Osteocyte (in vitro differentiated cells): ENCODE data around the gene LTB4R2. TPM values are rescaled to one million over a fixed set of nuclear protein-coding genes. Genes with fewer than 3 reads are reported as not detected.

Experiments
- DNase-seq: peaks from one replicate; pipeline ENCODE4 v3.0.0; 2021; ENCODE audit warnings: mixed read lengths; ENCODE audit not compliant: unreplicated experiment; ENCODE audit errors: extremely low spot score
- H3K27ac Mint-ChIP-seq: one replicate; pipeline ENCODE4 v1.8.0; 2021; ENCODE audit warnings: mild to moderate bottlenecking, mixed read lengths; ENCODE audit not compliant: unreplicated experiment
- H3K27me3 Mint-ChIP-seq: one replicate; pipeline ENCODE4 v1.8.0; 2021; ENCODE audit warnings: mixed read lengths; ENCODE audit not compliant: unreplicated experiment
- H3K36me3 Mint-ChIP-seq: one replicate; pipeline ENCODE4 v1.8.0; 2021; ENCODE audit warnings: mixed read lengths; ENCODE audit not compliant: unreplicated experiment
- H3K4me1 Mint-ChIP-seq: one replicate; pipeline ENCODE4 v1.8.0; 2021; ENCODE audit warnings: mixed read lengths; ENCODE audit not compliant: unreplicated experiment
- H3K4me3 Mint-ChIP-seq: one replicate; pipeline ENCODE4 v1.8.0; 2021; ENCODE audit warnings: mild to moderate bottlenecking, moderate library complexity, mixed read lengths; ENCODE audit not compliant: unreplicated experiment
- H3K9me3 Mint-ChIP-seq: one replicate; pipeline ENCODE4 v1.8.0; 2021; ENCODE audit warnings: mixed read lengths; ENCODE audit not compliant: unreplicated experiment
- total RNA-seq: library from RNA; stranded (reverse); gene quantifications from 2 replicates; pipeline ENCODE4 v1.2.1, GENCODE V29; 2021
- TF ChIP-seq, protein P1 (sequence below): fragments of 200-600 bp; sonication (generic); IDR thresholded peaks from 2 replicates; pipeline ENCODE4 v1.5.0; 2021; ENCODE audit warnings: antibody characterized with exemption, mild to moderate bottlenecking, moderate library complexity

Gene LTB4R2
- total RNA-seq, 1 donor from 2014 or later: 14.9 TPM

DNA sequence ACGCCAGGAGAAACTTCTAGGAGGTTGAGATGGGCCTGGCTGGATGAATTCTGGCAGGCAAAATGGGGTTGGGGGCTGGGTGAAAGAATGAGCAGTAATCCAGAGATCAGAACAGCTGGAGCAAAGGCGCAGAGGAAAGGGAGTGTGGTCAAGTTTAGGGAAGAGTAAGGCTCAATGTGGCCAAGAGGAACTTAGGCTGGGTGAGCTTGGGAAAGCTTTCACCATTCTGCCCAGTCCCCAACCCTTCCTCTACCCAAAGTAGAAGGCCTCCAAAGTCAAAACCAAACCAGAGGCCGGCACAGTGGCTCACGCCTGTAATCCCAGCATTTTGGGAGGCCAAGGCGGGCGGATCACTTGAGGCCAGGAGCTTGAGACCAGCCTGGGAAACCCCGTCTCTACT lies 28.3 kb upstream of the LTB4R2 start:
- no peak overlapping the region for H3K27ac Mint-ChIP-seq
- H3K27me3 Mint-ChIP-seq: no peaks in the 10 kb centered on the region

DNA sequence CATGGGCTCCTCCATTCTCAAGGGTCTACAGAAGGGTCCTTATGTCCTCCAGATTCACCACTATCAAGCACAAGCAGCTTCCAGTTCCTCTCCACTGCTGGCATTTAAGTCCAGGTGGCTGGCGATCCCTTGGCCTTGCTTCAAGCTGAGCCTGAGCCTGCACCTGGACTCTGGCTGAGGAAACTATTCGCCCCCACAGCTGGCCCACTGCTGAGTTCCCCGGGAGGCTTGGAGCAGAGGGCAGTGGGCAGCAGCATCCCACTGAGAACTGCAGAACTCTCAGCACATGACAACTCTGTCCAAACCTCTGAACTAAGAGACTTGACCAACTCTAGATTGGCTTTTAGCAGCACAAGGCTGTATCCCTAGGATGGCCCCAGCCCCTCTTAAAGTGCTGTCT lies 27.2 kb upstream of the LTB4R2 start:
- no peak overlapping the region for H3K27ac Mint-ChIP-seq

More for the DNA sequence above, 28.3 kb upstream of the LTB4R2 start:
- no peaks in the 10 kb centered on the region for H3K9me3 Mint-ChIP-seq
- H3K4me3 Mint-ChIP-seq: no peak overlapping the region
- H3K36me3 Mint-ChIP-seq: no peaks in the 10 kb centered on the region
- H3K4me1 Mint-ChIP-seq: peaks cover 5% of the 10 kb centered on the region
- DNase-seq: no peak
- TF ChIP-seq, protein P1, sequence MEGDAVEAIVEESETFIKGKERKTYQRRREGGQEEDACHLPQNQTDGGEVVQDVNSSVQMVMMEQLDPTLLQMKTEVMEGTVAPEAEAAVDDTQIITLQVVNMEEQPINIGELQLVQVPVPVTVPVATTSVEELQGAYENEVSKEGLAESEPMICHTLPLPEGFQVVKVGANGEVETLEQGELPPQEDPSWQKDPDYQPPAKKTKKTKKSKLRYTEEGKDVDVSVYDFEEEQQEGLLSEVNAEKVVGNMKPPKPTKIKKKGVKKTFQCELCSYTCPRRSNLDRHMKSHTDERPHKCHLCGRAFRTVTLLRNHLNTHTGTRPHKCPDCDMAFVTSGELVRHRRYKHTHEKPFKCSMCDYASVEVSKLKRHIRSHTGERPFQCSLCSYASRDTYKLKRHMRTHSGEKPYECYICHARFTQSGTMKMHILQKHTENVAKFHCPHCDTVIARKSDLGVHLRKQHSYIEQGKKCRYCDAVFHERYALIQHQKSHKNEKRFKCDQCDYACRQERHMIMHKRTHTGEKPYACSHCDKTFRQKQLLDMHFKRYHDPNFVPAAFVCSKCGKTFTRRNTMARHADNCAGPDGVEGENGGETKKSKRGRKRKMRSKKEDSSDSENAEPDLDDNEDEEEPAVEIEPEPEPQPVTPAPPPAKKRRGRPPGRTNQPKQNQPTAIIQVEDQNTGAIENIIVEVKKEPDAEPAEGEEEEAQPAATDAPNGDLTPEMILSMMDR: no peak

GRCh38 chr14:24283796-24284460 lies 26.0 kb upstream of the LTB4R2 start:
- no peak for DNase-seq
- Mint-ChIP-seq H3K27ac (no peak overlapping the region), H3K4me1 (peaks cover 5% of the 10 kb centered on the region), H3K27me3 (no peaks in the 10 kb centered on the region), H3K36me3 (no peaks in the 10 kb centered on the region), H3K4me3 (no peak overlapping the region), H3K9me3 (no peaks in the 10 kb centered on the region)
- TF ChIP-seq, protein P1: no peak

More for the DNA sequence above, 27.2 kb upstream of the LTB4R2 start:
- Mint-ChIP-seq H3K36me3 (no peaks in the 10 kb centered on the region), H3K4me1 (peaks cover 5% of the 10 kb centered on the region), H3K4me3 (no peak overlapping the region), H3K27me3 (no peaks in the 10 kb centered on the region), H3K9me3 (no peaks in the 10 kb centered on the region)
- TF ChIP-seq, protein P1: no peak
- no peak for DNase-seq

GRCh38 chr14:24284501-24285035 lies 25.4 kb upstream of the LTB4R2 start:
- no peak for DNase-seq
- Mint-ChIP-seq H3K4me3 (no peak overlapping the region), H3K27ac (no peak overlapping the region), H3K36me3 (no peaks in the 10 kb centered on the region), H3K4me1 (peaks cover 5% of the 10 kb centered on the region), H3K9me3 (no peaks in the 10 kb centered on the region), H3K27me3 (no peaks in the 10 kb centered on the region)
- TF ChIP-seq, protein P1: no peak

GRCh38 chr14:24285351-24285750 lies 24.6 kb upstream of the LTB4R2 start:
- Mint-ChIP-seq H3K4me1 (peaks cover 5% of the 10 kb centered on the region), H3K36me3 (peaks cover 1% of the 10 kb centered on the region), H3K9me3 (no peaks in the 10 kb centered on the region), H3K4me3 (no peak overlapping the region), H3K27me3 (no peaks in the 10 kb centered on the region), H3K27ac (no peak overlapping the region)
- TF ChIP-seq, protein P1: no peak
- no peak for DNase-seq
